Measurements from ENCODE around the gene ATXN7L2.

ATXN7L2 gene

DNA sequence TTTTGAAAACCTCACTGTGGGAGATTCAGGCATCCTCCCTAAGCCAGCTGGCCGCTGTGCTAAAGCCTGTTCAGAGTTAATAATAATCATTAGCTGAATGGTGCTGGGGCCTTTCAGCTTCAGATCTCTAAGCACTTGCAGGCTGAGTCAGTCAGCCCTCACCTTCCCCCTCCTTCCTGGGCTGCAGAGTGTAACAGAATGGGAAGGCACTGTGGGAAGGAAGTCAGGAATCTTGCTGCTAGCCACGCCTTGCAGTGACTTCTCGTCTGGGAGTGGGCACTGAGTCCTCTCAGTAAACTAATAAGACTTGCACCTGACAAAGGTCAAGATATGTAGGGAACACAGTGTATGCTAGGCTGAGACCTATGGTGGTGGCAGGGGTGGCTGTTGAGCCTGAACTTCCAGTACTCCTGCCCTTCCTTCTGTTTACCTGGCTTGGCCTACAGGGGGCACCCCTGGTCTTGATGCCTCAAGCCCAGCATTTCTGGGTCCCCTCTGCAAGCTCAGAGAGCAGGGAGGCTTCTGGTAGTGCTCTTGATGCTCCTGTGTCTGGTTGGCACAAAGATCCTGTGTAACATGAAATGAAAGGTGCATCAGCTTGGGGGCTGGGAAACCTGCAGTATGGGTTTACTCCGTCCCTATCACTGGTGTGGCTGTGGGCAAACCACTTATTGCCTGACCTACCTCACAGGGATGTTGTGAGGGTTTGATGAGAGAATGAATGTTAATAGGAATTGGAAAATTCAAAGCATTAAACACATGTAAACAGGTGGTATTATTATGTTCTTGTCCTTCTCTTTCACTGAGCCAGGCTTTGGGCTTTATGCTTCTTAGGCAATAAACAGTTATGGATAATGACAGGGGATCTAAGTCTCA, 16.2 kb downstream of the ATXN7L2 start:
- no peak for DNase-seq

GRCh38 chr1:109500941-109501381, 17.3 kb downstream of the ATXN7L2 start:
- no peak for DNase-seq

GRCh38 chr1:109501644-109502363, 18.1 kb downstream of the ATXN7L2 start:
- DNase-seq: no peak

- no peak for DNase-seq
Observed at GRCh38 chr1:109502364-109502851, 18.7 kb downstream of the ATXN7L2 start.

DNA sequence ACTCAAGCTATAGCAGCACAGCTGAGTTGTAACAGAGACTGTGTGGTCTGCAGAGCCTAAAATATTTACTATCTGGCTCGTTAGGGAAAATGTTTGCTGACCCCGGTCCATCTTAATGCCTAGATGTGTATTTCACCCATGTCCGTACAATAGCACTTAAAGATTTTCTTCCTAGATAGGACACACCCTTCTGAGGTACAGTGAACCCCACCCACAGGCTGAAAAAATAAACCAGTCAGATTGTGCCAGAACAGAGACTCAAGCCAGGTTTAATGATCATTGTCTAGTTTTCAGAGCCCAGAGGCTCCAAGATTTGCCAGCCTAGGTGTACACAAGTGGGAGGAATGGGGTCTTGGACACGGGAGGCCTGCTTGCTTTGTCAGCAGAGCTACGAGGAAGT, 20.2 kb downstream of the ATXN7L2 start:
- no peak for DNase-seq

DNA sequence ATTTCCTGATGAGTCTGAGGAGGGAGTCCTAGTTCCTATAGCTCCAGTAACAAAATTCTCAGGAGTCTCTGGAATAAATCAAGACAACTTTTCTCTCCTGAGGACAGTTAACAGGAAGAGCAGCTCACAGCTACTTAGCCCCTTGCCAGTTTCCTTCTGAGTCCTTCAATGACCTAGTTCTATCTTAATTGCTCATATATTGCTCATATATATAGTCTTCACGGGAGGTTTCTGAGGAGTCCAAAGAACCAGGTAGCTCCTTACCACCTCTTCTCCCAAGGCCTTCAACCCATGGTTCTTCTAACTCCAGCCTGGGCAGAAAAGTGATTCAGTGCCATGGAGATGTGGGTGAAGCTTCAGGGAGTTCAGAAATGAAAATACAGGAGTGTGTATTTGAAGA, 21.3 kb downstream of the ATXN7L2 start:
- DNase-seq: no peak

DNA sequence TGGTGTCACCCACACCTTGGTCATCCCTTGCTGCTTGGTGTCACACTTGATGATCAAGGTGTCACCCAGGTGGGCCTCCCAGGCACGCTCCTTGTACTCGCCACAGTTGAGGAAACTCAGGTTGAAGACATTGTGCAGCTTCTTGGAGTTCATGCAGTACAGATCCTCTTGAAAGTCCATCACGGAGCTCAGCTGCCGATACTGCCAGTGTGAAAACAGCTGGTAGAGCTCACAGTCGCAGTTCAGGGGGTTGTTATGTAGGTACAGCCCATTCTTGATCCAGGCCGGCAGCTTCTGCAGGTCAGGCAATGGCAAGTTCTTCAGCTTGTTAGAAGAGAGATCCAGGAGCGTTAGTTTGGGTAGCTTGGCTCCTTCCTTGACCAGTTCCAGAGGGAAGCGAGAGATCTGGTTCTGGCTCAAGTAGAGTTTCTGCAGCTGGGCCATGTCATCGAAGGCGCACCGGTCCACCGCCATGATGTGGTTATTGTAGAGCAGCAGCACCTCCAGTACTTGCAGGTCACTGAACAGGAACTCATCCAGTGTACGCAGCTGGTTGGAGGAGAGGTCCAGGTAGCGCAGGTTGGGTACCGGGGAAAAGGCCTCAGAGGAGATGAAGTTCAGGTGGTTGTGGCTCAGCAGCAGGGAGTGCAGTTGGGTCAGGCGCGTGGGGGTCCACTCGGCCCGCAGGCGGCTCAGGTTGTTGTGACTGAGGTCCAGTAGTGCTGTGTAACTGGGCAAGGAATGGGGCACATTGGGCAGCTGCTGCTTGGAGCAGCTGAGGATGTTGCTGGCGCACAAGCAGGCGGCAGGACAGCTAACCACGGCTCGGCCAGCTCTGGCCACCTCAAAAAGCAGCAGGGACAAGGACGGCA, 24.5 kb downstream of the ATXN7L2 start:
- DNase-seq: no peak

DNA sequence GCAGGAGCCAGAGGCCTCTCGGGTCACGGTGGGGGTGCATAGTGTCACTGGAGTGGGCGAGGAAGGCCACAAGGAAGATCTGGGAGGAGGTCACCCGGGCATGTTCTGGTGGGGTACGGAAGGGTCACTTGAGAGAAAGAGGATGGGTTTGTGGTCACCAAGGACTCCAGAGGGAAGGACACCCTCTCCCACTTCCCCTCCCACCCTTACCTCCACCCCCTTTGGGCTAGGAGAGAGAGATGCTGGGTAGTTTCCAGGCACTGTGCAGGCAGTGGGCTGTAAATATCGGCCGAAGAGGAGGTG, 25.1 kb downstream of the ATXN7L2 start:
- no peak for DNase-seq

- no peak for DNase-seq
Observed at GRCh38 chr1:109509176-109510134, 25.8 kb downstream of the ATXN7L2 start, which contains the start of gene AMIGO1. Gene AMIGO1, minus strand, starts transcription at chr1:109509727. Its CDS starts 815 bp downstream, at chr1:109508912.

- no peak for DNase-seq
Observed at GRCh38 chr1:109513110-109513710, 29.5 kb downstream of the ATXN7L2 start.

GRCh38 chr1:109514846-109515245, 31.1 kb downstream of the ATXN7L2 start:
- no peak for DNase-seq

GRCh38 chr1:109516872-109517271, 33.2 kb downstream of the ATXN7L2 start:
- no peak for DNase-seq

DNA sequence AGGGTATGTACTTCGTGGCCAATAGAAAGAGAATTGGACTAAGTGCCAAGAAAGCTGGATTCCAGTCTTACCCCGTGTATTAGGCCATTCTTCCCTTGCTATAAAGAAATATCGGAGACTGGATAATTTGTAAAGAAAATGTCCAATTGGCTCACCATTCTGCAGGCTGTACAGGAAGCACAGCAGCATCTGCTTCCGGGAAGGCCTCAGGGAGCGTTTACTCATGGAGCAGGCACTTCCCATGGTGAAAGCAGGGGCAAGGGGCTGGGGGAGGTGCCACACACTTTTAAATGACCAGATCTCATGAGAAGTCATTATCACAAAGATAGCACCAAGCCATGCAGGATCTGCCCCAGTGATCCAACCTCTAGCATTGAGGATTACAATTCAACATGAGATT, 33.6 kb downstream of the ATXN7L2 start:
- no peak for DNase-seq

- no peak for DNase-seq
Observed at GRCh38 chr1:109521002-109521951, 37.6 kb downstream of the ATXN7L2 start.

DNA sequence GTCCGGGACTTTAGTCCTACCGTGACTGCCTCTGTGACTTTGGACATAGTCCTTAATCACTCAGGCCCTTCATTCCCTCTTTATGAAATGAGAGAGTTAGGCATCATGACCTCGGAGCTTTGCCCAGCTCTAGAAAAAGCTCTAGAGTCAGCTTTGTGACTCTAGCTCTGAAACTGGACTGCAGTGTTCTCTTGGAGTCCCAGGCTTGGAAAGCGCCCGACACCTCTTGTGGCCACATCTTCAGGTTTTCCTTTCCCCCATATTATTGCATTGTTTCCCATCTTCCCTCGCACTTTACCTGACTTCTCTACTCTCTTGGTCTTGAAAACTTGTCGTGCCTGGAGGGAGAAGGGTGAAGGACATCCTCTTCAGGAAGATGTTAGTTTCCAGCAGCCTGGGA, 38.3 kb downstream of the ATXN7L2 start:
- no peak for DNase-seq

GRCh38 chr1:109523706-109524105, 40.0 kb downstream of the ATXN7L2 start:
- DNase-seq: no peak

DNA sequence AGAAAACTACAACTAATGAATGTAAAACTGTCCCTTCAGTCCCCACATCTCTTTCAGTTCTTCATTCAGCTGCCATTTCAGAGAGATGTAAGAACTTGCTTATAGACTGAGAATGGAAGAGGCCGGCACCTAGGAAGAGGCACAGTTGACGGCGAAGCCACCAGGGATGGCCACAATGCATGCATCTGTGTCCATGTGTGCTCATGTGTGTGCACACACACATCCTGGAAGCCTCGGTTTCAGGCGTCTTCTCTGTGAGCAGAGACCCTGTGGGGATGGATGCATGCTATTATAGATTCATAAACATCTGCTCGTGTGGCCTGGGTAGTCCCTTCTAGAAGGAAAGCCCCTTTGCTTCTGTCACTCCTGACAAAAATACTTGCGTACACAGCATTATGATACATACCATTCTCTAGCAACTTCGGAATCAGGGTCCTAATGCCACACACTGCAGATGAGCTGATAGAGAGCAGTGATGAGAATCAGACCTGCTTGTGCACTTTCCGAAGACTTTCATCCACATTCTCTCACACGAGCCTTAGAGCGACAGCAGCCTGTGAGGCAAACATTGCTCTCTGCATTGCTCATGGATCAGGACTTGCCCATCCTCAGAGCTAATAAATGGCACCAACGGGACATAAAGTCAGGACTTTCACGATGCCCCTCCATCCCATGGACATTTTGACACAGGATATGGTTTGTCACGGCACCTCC, 43.5 kb downstream of the ATXN7L2 start:
- DNase-seq: no peak

GRCh38 chr1:109527846-109528695, 44.4 kb downstream of the ATXN7L2 start:
- no peak for DNase-seq

GRCh38 chr1:109528712-109529111, 45.0 kb downstream of the ATXN7L2 start:
- DNase-seq: no peak
